Measurements from ENCODE around the gene GPR65.

The GPR65 gene

DNA sequence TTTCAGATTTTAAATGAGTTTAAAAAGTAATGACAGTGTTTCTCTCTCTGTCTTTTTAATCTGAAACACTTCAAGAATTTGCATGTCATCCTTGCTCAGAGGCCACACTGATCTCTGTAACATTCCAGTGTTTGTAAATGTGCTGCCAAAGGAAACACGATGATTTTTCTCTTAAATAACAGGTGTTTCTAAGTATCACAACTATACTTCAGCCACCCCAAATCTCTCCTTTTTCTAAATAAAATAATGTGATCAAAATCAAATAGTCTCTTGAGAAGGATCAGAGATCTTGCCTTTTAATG lies 8.7 kb upstream of the GPR65 start:
- Histone ChIP-seq H3K4me2 (peak overlapping the region in 8 of 11 experiments; percentile 2 to 59 (median 16); a peak in 6 of 22 replicates), H3K4me3 (no peak overlapping the region), H3K27me3 (peaks cover 0 to 11% (median 0%) of the 10 kb centered on the region in 11 experiments; a peak in 4 of 22 replicates), H3K27ac (peak overlapping the region in 1 of 11 experiments; percentile 6; a peak in 1 of 22 replicates), H3K9ac (no peak overlapping the region), H3K9me3 (replicated peaks in 1 of 11) (peaks cover 0 to 18% (median 12%) of the 10 kb centered on the region in 11 experiments; a peak in 16 of 22 replicates), H4K20me1 (no peaks in the 10 kb centered on the region), H3K36me3 (no peaks in the 10 kb centered on the region), H3K4me1 (peaks cover 22 to 76% (median 31%) of the 10 kb centered on the region in 10 experiments; a peak in 19 of 20 replicates)
- TF ChIP-seq Cebpa-rat (IDR thresholded peaks at IDR 0.05) = no peak

DNA sequence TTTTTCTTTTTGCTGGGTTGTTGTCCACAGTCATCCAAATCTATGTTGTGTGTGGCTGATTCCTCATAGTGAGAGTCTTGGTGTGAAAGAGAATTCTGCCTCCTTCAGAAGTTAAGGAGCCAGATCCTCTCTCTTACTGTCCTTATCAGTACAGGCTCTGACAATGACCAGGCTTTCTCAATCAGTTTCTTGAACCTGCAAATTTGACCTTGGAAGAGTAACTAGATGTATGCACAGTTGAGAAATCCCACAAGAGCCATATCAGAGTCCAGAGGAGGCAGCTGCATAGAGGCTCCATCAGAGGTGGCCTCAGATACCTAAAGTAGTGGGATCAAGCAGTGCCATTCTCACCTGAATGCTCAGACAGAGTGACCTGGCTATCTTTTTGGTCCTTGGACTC lies 6.5 kb upstream of the GPR65 start:
- H3K27ac ChIP-seq = peak overlapping the region in 3 of 11 experiments; percentile 27 to 51 (median 38); a peak in 3 of 22 replicates
- no peak overlapping the region for H3K4me3 ChIP-seq
- H3K4me1 ChIP-seq = peaks cover 27 to 82% (median 40%) of the 10 kb centered on the region in 10 experiments
- peak overlapping the region in 6 of 11 experiments; percentile 26 to 78 (median 52); a peak in 9 of 22 replicates for H3K4me2 ChIP-seq
- no peak for TF ChIP-seq Cebpa-rat (IDR thresholded peaks at IDR 0.05)
- peaks cover 0 to 22% (median 11%) of the 10 kb centered on the region in 11 experiments; a peak in 17 of 22 replicates for H3K9me3 ChIP-seq (replicated peaks in 1 of 11)
- H3K36me3 ChIP-seq = no peaks in the 10 kb centered on the region
- H3K27me3 ChIP-seq = peaks cover 0 to under 1% (median 0%) of the 10 kb centered on the region in 11 experiments; a peak in 2 of 22 replicates
- H4K20me1 ChIP-seq = no peaks in the 10 kb centered on the region
- no peak overlapping the region for H3K9ac ChIP-seq

GRCh38 chr14:87999277-87999676 lies 5.7 kb upstream of the GPR65 start:
- no peak for TF ChIP-seq Cebpa-rat (IDR thresholded peaks at IDR 0.05)

DNA sequence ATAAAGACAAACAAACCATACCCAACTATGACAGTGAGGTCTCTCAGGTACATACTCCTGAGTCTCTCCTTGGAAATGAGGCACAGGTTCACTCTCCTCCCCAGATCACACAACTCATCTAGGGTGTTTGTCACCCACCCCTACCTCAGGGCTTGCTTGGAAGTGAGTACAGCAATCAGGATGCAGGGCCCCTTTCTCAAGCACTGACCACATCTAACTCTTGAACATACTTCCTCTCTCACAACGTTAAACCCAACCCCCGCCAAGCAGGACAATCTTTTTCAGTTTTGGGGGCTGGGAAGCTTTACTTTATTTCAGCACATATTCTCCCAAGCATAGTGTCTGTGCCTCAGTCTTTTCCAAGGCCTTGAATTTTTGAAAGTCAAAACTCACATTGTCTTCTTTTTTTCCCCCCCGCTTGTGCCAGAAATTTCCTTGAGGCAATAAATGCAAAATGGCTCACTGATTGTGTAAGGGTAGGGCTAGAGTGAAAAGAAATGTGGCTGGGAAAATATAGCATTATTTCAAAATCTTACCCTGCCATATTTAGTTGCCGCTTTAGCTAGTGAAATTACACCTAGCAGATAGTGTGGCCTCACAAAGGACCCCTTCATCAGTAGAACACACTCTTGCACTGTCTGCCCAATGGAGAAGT lies 2.4 kb upstream of the GPR65 start:
- TF ChIP-seq Cebpa-rat (IDR thresholded peaks at IDR 0.05) = peak in 2 of 11 experiments; percentile 27 to 35; a peak in 2 of 22 replicates
- Histone ChIP-seq H3K27ac (peak overlapping the region; percentile 41 to 92 (median 70); a peak in 21 of 22 replicates), H3K4me2 (peak overlapping the region; percentile 50 to 99 (median 78)), H3K36me3 (no peaks in the 10 kb centered on the region), H3K4me1 (peaks cover 42 to 70% (median 56%) of the 10 kb centered on the region in 10 experiments), H3K9me3 (replicated peaks in 1 of 11) (peaks cover 0 to 7% (median 0%) of the 10 kb centered on the region in 11 experiments; a peak in 4 of 22 replicates), H3K27me3 (no peaks in the 10 kb centered on the region), H3K9ac (peak overlapping the region in 7 of 11 experiments; percentile 22 to 62 (median 54); a peak in 11 of 22 replicates), H3K4me3 (peak overlapping the region in 3 of 10 experiments; percentile 3 to 32 (median 32); a peak in 6 of 20 replicates), H4K20me1 (no peaks in the 10 kb centered on the region)

More at GRCh38 chr14:87999277-87999676, 5.7 kb upstream of the GPR65 start:
- peak overlapping the region in 5 of 11 experiments; percentile 27 to 51 (median 38); a peak in 8 of 22 replicates for H3K27ac ChIP-seq
- H3K4me2 ChIP-seq = peak overlapping the region in 6 of 11 experiments; percentile 26 to 78 (median 52); a peak in 11 of 22 replicates
- H3K27me3 ChIP-seq = no peaks in the 10 kb centered on the region
- peaks cover 0 to 20% (median 11%) of the 10 kb centered on the region in 11 experiments; a peak in 17 of 22 replicates for H3K9me3 ChIP-seq (replicated peaks in 1 of 11)
- H3K9ac ChIP-seq = no peak overlapping the region
- H3K4me1 ChIP-seq = peaks cover 23 to 84% (median 42%) of the 10 kb centered on the region in 10 experiments
- H4K20me1 ChIP-seq = no peaks in the 10 kb centered on the region
- H3K36me3 ChIP-seq = no peaks in the 10 kb centered on the region
- no peak overlapping the region for H3K4me3 ChIP-seq

DNA sequence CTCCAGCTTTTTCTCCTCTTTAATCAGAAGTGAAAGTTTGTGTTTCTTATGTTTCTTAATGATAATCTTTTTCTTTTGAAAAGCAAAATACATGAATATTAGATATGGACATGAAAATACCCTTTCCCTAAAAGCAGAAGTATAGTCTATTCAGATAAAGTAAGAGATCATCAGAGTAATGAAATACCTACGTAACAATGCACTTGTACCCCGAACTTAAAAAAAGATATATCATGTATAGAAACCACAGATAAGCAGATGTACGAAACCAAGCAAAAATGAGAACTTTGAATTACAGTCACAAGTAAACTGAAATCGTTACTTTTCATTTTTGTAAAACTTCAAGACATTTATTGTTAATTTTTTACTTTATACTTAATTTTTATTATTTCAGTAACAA lies 1.5 kb upstream of the GPR65 start:
- TF ChIP-seq Cebpa-rat (IDR thresholded peaks at IDR 0.05) = no peak
- H3K27me3 ChIP-seq = no peaks in the 10 kb centered on the region
- H3K4me2 ChIP-seq = peak overlapping the region in 9 of 11 experiments; percentile 50 to 99 (median 78); a peak in 13 of 22 replicates
- H3K4me3 ChIP-seq = no peak overlapping the region
- H3K27ac ChIP-seq = peak overlapping the region in 7 of 11 experiments; percentile 62 to 92 (median 78); a peak in 12 of 22 replicates
- H4K20me1 ChIP-seq = peaks cover 0 to 2% (median 0%) of the 10 kb centered on the region in 11 experiments; a peak in 1 of 22 replicates
- H3K9me3 ChIP-seq (replicated peaks in 1 of 11) = peaks cover 0 to 7% (median 0%) of the 10 kb centered on the region in 11 experiments; a peak in 4 of 22 replicates
- H3K4me1 ChIP-seq = peaks cover 50 to 72% (median 64%) of the 10 kb centered on the region in 10 experiments
- no peak overlapping the region for H3K9ac ChIP-seq
- peaks cover 0 to 6% (median 0%) of the 10 kb centered on the region in 11 experiments; a peak in 6 of 22 replicates for H3K36me3 ChIP-seq

- Histone ChIP-seq H3K36me3 (peaks cover 0 to 16% (median 0%) of the 10 kb centered on the region in 11 experiments; a peak in 8 of 22 replicates), H3K27me3 (no peaks in the 10 kb centered on the region), H3K4me1 (peaks cover 48 to 75% (median 67%) of the 10 kb centered on the region in 10 experiments), H3K9ac (peak overlapping the region in 10 of 11 experiments; percentile 68 to 89 (median 80); a peak in 16 of 22 replicates), H3K27ac (peak overlapping the region; percentile 79 to 92 (median 87)), H3K4me3 (peak overlapping the region; percentile 54 to 71 (median 64); a peak in 18 of 20 replicates), H4K20me1 (peaks cover 0 to 12% (median 0%) of the 10 kb centered on the region in 11 experiments; a peak in 2 of 22 replicates), H3K4me2 (peak overlapping the region; percentile 66 to 99 (median 78)), H3K9me3 (replicated peaks in 1 of 11) (peaks cover 0 to 7% (median 0%) of the 10 kb centered on the region in 11 experiments; a peak in 4 of 22 replicates)
- no peak for TF ChIP-seq Cebpa-rat (IDR thresholded peaks at IDR 0.05)
Observed at GRCh38 chr14:88004506-88005036, 364 bp upstream of the GPR65 start.

- H3K9me3 ChIP-seq (replicated peaks in 1 of 11) = peaks cover 0 to 7% (median 0%) of the 10 kb centered on the region in 11 experiments; a peak in 4 of 22 replicates
- peak overlapping the region; percentile 79 to 92 (median 87) for H3K27ac ChIP-seq
- H3K36me3 ChIP-seq = peaks cover 0 to 31% (median 11%) of the 10 kb centered on the region in 11 experiments; a peak in 16 of 22 replicates
- H4K20me1 ChIP-seq = peaks cover 0 to 28% (median 0%) of the 10 kb centered on the region in 11 experiments; a peak in 6 of 22 replicates
- H3K9ac ChIP-seq = peak overlapping the region; percentile 68 to 89 (median 79)
- H3K27me3 ChIP-seq = no peaks in the 10 kb centered on the region
- TF ChIP-seq Cebpa-rat (IDR thresholded peaks at IDR 0.05) = peak in 1 of 11 experiments; percentile 32; a peak in 1 of 22 replicates
- peak overlapping the region; percentile 66 to 99 (median 84) for H3K4me2 ChIP-seq
- H3K4me3 ChIP-seq = peak overlapping the region; percentile 54 to 71 (median 64)
- H3K4me1 ChIP-seq = peaks cover 47 to 75% (median 66%) of the 10 kb centered on the region in 10 experiments
Observed at GRCh38 chr14:88005978-88006851, 1.3 kb downstream of the GPR65 start.

Measured in BLaER1 treated with 17β-estradiol and CSF1 and Interleukin-3, amounts not matched to agents 10 nM and 100 nM (cell line).